ENCODE measurements around the gene CCDC154.

The CCDC154 gene

GRCh38 chr16:1433756-1434155 lies 10.6 kb downstream of the CCDC154 start:
- Histone ChIP-seq H3K36me3 (ENCODE audit: low read length) (no peaks in the 10 kb centered on the region), H3K4me2 (ENCODE audit: low read depth, low read length, poor library complexity, severe bottlenecking) (no peak overlapping the region), H3K9me3 (ENCODE audit: insufficient read depth, low read length) (no peaks in the 10 kb centered on the region), H3K27me3 (ENCODE audit: low read length) (no peaks in the 10 kb centered on the region), H2AFZ (ENCODE audit: low read depth, low read length, severe bottlenecking) (no peak overlapping the region), H3K79me2 (ENCODE audit: insufficient read depth, low read length) (no peaks in the 10 kb centered on the region), H3F3A (ENCODE audit: insufficient read depth) (no peaks in the 10 kb centered on the region), H3K4me3 (ENCODE audit: insufficient read depth, low read length, poor library complexity, severe bottlenecking) (no peak overlapping the region), H3K9ac (ENCODE audit: low read length) (no peak overlapping the region), H3K9me2 (replicated peaks; ENCODE audit: insufficient read depth, low read length) (no peaks in the 10 kb centered on the region), H4K20me1 (ENCODE audit: low read depth, low read length) (no peaks in the 10 kb centered on the region), H3K27ac (ENCODE audit: low read depth, low read length) (no peak overlapping the region)
- TF ChIP-seq CTCF (IDR thresholded peaks at IDR 0.05; ENCODE audit: insufficient read depth, low read length, poor library complexity, severe bottlenecking), result no peak
- TF ChIP-seq EZH2phosphoT487 (conservative IDR thresholded peaks at IDR 0.05; ENCODE audit: low read length), result no peak

- Histone ChIP-seq H3K4me2 (ENCODE audit: low read depth, low read length, poor library complexity, severe bottlenecking) (no peak overlapping the region), H3K4me3 (ENCODE audit: insufficient read depth, low read length, poor library complexity, severe bottlenecking) (no peak overlapping the region), H2AFZ (ENCODE audit: low read depth, low read length, severe bottlenecking) (no peak overlapping the region), H3K9me3 (ENCODE audit: insufficient read depth, low read length) (no peaks in the 10 kb centered on the region), H3K9ac (ENCODE audit: low read length) (no peak overlapping the region), H3K79me2 (ENCODE audit: insufficient read depth, low read length) (no peaks in the 10 kb centered on the region), H4K20me1 (ENCODE audit: low read depth, low read length) (no peaks in the 10 kb centered on the region), H3K27ac (ENCODE audit: low read depth, low read length) (no peak overlapping the region), H3K36me3 (ENCODE audit: low read length) (no peaks in the 10 kb centered on the region), H3K27me3 (ENCODE audit: low read length) (no peaks in the 10 kb centered on the region), H3F3A (ENCODE audit: insufficient read depth) (no peaks in the 10 kb centered on the region), H3K9me2 (replicated peaks; ENCODE audit: insufficient read depth, low read length) (no peaks in the 10 kb centered on the region)
- no peak for TF ChIP-seq EZH2phosphoT487 (conservative IDR thresholded peaks at IDR 0.05; ENCODE audit: low read length)
- TF ChIP-seq CTCF (IDR thresholded peaks at IDR 0.05; ENCODE audit: insufficient read depth, low read length, poor library complexity, severe bottlenecking), result no peak
Measured at GRCh38 chr16:1433263-1433560, 11.1 kb downstream of the CCDC154 start.

GRCh38 chr16:1432388-1433262 lies 11.7 kb downstream of the CCDC154 start:
- Histone ChIP-seq H3K4me3 (ENCODE audit: insufficient read depth, low read length, poor library complexity, severe bottlenecking) (no peak overlapping the region), H3K9me3 (ENCODE audit: insufficient read depth, low read length) (no peaks in the 10 kb centered on the region), H2AFZ (ENCODE audit: low read depth, low read length, severe bottlenecking) (no peak overlapping the region), H3K27me3 (ENCODE audit: low read length) (no peaks in the 10 kb centered on the region), H3K27ac (ENCODE audit: low read depth, low read length) (no peak overlapping the region), H3K4me2 (ENCODE audit: low read depth, low read length, poor library complexity, severe bottlenecking) (no peak overlapping the region), H4K20me1 (ENCODE audit: low read depth, low read length) (no peaks in the 10 kb centered on the region), H3K79me2 (ENCODE audit: insufficient read depth, low read length) (no peaks in the 10 kb centered on the region), H3F3A (ENCODE audit: insufficient read depth) (no peaks in the 10 kb centered on the region), H3K9me2 (replicated peaks; ENCODE audit: insufficient read depth, low read length) (no peaks in the 10 kb centered on the region), H3K36me3 (ENCODE audit: low read length) (no peaks in the 10 kb centered on the region), H3K9ac (ENCODE audit: low read length) (no peak overlapping the region)
- TF ChIP-seq EZH2phosphoT487 (conservative IDR thresholded peaks at IDR 0.05; ENCODE audit: low read length), result no peak
- no peak for TF ChIP-seq CTCF (IDR thresholded peaks at IDR 0.05; ENCODE audit: insufficient read depth, low read length, poor library complexity, severe bottlenecking)
